Fibroblast of gingiva (primary cell): ENCODE measurements around the gene TMEM175.

Experiments used
- DNase-seq: peaks from one replicate; pipeline ENCODE4 v3.0.0-alpha.2; 2011; ENCODE audit warnings: low read depth

The TMEM175 gene

GRCh38 chr4:959338-960139 is 27.3 kb downstream of the TMEM175 start:
- DNase-seq: no peak

DNA sequence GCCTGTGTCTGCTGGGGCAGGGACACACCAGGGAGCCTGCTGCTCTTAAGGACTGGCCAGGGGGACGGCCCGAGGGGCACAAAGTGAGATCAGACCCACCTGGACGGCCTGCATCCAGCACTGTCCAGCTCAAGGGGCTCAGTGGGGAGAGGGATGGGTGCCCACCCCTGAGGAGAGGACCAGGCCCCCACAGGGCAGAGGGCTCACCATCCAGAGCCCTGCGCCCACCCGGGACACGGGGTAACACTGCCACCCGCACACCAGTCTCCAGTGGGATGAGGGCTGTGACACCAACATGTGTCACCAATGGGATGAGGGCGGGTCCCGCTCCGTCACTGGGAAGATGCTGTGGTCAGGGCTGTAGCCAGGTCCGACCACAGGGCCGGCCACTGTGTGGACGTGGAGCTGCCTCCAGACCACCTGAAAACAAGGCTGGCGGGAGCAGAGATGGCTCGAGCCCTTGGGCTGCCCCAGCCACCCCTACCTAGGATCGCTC is 27.9 kb downstream of the TMEM175 start:
- DNase-seq: no peak

DNA sequence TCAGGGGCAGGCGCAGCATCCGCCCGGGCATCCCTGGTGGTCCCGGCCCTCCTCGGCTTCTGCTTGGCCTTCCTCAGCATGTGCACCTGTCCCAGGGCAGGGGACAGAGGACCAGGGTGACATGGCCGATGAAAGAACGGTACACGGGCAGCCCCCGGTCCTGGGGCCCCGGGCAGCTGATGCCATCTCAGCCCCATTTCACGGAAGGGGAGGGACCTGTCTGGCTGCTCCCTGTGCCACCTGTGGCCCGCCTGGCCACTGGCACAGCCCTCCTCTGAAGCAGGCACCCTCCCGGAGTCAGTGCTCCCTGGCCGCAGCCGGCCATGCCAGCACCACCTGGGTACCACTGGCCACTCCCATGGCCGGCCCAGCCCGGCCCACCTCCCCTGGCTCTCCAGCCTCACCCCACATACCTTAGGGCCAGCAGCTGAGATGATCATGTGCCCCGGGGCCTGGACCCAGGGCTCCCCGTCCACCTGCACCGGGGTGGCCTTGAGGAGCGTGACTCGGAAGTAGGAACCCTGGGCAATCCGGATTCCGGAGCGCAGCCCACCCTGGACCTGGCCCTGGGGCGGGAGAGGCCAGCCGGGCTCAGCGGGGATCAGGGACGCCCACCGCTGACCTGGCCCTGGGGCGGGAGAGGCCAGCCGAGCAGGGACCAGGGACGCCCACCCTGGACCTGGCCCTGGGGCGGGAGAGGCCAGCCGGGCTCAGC is 28.5 kb downstream of the TMEM175 start:
- DNase-seq: no peak

DNA sequence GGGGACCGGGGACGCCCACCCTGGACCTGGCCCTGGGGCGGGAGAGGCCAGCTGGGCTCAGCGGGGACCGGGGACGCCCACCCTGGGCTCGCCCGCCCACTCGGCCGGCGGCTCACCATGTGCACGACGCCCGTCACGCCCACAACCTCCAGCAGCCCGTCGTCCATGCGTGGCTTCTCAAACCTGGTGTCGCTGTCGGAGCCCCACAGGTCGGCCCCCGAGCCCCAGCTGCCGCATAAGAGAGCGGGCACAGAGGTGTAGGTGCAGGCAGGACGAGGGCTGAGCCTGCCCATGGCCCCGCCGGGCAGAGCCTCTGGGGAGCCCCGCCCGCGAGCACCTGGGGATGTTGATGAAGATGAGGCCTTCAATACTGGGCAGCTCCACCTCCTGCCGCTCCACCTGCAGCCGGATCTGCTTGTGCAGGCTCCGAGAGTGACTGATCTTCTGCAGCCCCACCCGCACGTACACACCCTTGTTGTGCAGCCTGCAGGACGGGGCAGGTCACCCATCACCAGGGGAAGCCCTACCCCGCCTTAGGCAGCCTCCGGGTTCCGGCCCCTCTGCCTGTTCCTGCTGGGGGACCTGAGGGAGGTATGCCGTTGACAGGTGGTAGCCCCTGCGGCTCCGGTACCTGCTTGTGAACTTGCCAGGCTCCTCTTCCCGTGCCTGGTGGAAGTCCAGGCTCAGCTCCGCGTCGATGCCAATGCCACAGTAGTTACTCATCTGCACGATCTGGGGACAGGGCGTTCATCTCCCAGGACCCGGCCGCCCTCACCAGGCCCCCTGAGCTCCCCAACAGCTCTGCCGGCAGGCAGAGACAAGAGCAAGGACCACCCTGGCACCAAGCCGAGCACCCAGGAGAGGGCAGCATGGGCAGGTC is 29.3 kb downstream of the TMEM175 start:
- no peak for DNase-seq

GRCh38 chr4:962231-963208 is 30.3 kb downstream of the TMEM175 start:
- DNase-seq: no peak

GRCh38 chr4:963276-964225 is 31.3 kb downstream of the TMEM175 start:
- DNase-seq: no peak

GRCh38 chr4:964346-965025 is 32.2 kb downstream of the TMEM175 start:
- DNase-seq: no peak

DNA sequence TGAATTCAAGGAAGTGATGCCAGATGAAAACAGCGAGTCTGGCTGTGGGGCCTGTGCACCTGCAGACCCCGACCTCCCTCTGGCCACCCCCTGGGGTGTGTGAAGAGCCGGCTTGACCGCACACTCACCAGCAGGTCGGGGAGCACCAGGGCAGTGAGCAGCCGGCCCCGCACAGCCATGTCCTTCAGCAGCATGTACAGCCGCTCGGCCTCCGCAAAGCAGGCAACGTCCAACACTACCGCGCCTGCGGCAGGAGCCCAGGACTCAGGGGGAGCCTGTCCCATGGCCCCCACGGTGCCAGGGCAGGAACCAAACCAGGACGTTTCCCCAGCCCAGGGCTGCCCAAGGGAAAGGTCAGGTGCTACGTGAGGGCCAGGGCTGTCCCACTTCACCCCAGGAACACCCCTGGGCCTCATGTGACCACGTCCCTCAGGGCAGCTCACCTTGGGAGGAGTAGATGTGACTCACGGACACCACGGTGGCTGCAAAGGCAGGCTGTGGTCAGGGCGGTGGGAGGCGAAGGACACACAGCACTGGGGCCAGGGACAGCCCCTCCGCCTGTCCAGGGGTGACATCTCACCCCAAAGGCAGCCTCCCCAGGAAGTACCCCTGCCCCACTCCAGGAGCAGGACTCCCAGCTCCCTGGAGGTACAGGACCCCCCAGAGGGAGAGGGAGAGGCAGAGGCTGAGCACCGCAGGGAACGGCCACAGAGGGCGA is 32.9 kb downstream of the TMEM175 start:
- DNase-seq: no peak

DNA sequence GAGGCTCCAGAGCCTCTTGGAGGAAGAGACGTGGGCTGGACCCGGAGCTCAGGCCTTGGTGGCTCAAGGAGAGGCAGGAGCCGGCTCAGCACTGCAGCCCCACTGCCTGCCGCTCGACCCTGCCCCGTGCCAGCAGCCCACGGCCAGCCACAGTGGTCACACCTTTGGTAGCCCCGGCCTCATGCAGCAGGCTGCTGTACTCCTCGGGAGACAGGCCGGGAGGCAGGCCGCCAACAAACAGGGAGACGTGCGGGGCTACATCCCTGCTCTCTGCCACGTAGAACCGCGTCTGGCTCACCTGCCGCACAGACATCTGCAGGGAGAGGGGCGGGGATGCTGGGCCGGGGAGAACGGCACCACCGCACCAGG is 33.5 kb downstream of the TMEM175 start:
- DNase-seq: no peak

GRCh38 chr4:966266-967112 is 34.2 kb downstream of the TMEM175 start:
- no peak for DNase-seq

DNA sequence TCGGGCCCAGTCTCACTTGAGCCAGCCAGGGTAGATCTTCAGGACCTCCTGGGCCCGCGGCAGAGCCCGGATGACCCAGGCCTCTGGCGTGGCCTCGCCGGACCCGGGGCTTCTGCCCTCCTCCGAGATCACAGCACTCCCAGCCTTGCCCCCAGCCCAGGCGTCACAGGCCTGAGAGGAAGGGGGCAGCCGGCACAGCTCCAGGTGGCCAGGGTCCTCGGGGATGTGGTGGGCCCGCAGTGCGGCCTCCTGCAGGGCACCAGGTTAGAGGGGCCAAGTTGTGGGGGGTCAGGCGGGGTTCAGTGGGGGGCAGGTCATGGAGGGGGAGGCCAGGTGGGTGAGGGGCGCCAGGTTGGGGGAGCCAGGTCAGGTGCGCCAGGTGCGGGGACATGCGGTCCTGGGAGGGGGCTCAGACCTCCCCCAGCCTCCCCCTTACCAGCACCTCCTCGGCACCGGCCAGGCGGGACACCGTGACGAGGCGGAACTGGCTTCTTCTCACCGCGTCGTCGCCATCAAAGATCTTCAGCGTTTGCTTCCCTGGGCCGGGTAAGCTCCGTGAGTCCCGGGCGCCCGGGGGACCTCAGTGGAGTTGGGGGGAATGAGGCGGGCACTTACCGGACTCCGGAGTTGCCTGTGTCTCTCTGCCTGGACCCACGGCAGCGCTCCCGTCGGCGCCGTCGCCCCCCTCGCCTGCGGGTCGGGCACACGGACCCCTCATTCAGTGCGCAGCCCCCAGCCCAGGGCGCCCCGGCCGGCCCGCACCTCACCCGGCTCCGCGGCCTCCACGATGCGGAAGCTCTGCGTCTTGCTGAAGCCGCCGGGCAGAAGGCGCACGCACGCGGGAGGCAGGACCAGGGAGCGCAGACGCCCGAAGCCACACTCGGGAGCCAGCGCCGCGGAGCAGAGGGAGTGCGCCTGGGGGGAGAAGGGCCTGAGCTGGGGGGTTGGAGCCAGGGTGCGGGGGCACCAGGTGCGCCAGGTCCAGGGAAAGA is 35.1 kb downstream of the TMEM175 start:
- DNase-seq: no peak

DNA sequence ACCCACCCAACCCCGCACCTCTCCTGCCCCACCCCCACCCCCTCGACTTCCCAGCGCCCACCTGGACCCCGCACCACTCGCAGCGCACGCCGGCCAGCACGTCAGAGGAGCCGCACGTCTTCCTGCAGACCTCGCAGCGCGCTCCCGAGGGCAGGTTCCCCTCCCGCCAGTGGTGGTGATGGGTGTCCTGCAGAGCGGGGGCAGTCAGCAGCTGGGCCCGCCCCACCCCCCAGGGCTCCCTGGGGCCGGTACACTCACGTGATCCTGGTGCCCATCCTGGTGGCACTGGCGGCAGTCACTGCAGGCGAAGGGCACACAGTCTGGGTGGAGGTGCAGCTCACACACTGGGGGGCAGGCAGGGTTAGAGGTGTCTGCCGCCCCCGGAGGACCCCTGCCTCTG is 36.0 kb downstream of the TMEM175 start:
- no peak for DNase-seq

DNA sequence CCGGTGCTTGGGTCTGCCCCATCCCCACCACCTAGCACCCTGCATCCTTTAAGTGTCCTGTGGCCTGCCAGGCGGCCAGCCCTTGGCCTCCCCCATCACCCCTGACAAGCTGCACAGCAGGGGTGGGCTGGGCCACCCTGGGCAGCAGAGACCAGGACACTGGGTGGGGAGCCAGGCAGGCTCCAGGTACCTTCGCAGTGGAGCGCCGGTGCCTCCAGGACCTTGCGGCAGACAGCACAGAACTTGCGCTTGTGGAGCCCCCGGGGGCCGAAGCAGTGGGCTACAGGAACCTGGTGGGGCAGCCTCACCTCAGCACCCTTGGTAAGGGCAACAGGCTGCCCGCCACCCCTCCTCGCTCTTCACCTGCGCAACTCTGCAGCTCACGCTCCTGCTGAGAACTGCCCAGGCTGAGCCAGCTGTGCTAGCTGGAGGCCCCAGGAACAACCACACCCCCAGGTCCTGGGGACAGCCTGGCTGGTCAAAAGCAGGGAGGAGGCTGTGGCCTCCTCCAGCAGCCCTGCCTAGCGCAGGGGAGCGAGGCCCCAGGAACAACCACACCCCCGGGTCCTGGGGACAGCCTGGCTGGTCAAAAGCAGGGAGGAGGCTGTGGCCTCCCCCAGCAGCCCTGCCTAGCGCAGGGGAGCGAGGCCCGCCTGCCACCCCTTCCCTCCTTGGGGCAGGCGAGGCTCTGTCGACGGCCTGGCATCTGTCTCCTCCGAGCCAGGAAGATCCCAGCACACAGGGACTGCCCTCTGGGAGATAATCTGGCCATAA is 36.5 kb downstream of the TMEM175 start:
- DNase-seq: no peak

DNA sequence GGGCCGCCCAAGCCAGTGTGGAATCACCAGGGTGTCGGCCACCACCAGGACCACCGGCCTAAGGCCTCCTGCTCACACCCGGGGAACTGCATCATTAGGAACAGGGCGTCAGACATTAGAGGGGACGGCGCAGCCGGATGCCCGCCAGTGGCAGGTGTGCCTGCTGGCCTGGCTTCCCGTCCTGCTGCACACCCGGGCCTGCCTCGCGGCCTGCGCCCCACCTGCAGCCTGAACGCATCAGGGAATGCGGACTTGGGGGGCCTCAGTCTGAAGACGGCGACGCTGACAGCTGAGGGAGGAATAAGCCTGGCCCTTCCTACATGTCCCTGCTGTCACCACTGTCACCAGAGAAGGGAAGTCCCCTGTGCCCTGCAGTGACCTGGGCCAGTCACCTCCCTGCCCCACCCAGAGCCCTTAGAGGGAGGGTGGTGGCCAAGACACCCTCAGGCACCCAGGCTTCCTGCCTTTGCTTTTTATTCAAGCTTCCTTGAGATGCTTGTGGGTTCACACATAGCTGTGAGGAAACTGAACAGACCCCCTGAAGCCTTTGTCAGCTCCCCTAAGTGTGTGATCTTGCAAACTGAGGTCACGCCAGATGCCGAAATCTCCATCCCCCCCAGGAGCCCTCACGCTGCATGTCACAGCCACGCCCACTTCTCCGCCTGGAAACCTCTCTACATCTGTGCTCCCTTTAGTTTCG is 37.9 kb downstream of the TMEM175 start:
- no peak for DNase-seq

- no peak for DNase-seq
Observed at GRCh38 chr4:970854-971520, 38.7 kb downstream of the TMEM175 start.
